ENCODE data around the gene KPNA6.
"Not testable (repeated sequence)": the region's sequence is repeated elsewhere in the genome, so short reads cannot be mapped to it uniquely, and the experiment has no call there.

The KPNA6 gene

DNA sequence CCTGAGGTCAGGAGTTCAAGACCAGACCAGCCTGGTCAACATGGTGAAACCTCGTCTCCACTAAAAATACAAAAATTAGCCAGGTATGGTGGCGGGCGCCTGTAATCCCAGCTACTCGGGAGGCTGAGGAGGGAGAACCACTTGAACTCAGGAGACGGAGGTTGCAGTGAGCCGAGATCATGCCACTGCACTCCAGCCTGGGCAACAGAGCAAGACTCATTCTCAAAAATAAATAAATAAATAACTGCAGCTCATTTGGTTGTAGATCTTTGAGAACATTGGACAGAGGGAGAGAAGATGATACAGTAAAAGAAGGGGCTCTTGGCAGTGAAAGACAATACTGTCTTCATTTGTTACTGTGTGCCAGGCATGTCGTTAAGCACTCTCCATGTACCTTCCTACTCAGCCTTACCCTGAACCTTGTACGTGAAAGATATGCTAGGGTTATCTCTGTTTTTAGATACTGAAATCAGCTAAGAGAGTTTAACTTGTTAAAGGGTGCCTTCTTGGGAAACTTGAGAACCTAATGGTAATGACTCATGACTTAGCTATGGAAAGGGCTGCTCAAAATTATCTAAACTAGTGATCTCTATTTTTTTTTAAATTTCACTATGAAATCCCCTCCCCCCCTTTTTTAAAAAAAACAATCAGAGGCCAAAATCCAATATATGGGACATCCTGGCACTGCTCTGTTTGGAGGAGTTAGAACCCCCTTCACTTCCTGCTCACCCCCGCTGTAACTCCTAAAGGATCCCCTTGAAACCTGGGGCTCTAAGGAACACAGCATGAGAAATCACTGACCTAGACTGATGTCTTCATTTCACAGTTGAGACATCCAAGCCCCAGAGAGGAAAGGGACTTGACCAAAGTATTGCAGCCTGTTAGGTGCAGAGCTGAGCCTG, 6.8 kb upstream of the KPNA6 start:
- DNase-seq (ENCODE audit: low spot score) = no peak

- no peak for DNase-seq (ENCODE audit: low spot score)
Measured at GRCh38 chr1:32104127-32104526, 3.7 kb upstream of the KPNA6 start.

- DNase-seq (ENCODE audit: low spot score) = no peak
Measured at GRCh38 chr1:32105338-32105737, 2.5 kb upstream of the KPNA6 start.

GRCh38 chr1:32106663-32107275, 1.1 kb upstream of the KPNA6 start:
- DNase-seq (ENCODE audit: low spot score) = no peak

DNA sequence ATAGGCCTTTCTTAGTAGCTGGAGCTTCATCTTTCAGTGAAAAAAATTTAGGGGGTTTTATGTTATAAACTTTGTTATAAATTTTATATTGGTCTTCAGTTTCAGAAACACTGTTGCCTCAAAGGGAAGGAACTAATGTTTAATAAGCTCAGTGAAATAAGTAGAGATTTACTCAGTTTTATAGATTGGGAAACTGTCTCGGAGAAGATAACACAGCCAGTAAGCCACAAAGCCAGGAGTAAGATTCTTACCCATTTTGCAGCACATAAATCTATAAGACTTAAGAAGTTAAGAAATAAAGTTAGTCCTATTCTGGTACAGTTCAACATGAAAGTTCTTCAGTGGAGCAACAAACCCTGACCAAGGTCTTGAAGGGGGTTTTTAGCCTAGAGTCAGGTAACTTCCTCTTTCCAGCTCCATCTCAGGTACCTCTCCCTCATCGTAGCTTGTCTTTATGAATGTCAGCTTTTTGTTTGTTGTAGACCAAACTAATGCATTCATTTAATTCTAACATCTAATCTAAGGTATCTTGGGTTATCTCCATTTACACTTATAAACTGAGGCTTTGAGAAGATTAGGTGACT, 3.3 kb downstream of the KPNA6 start:
- no peak for DNase-seq (ENCODE audit: low spot score)

- no peak for DNase-seq (ENCODE audit: low spot score)
Measured at GRCh38 chr1:32111789-32112188, 3.9 kb downstream of the KPNA6 start.

DNA sequence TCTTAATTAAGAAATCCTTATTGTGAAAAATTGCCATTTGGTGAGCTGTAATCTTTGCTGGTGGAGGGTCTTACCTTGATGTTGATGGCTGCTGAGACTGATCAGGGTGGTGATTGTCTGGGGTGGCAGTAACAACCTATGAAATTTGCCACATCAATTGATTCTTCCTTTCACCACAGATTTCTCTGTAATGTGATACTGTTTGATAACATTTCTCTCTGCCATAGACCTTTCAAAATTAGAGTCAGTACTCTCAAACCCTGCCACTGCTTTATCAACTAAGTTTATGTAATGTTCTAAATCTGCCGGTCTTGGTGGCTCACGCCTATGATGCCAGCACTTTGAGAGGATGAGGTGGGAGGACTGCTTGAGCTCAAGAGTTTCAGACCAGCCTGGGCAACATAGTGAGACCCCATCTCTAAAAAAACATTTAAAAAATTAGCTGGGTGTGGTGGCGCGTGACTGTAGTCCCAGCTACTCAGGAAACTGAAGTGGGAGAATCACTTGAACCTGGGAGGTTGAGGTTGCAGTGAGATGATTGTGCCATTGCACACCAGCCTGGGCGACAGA, 5.0 kb downstream of the KPNA6 start:
- DNase-seq (ENCODE audit: low spot score) = no peak

GRCh38 chr1:32113436-32113835, 5.6 kb downstream of the KPNA6 start:
- DNase-seq (ENCODE audit: low spot score) = not testable (repeated sequence)

- no peak for DNase-seq (ENCODE audit: low spot score)
Measured at GRCh38 chr1:32114420-32114819, 6.6 kb downstream of the KPNA6 start.

DNA sequence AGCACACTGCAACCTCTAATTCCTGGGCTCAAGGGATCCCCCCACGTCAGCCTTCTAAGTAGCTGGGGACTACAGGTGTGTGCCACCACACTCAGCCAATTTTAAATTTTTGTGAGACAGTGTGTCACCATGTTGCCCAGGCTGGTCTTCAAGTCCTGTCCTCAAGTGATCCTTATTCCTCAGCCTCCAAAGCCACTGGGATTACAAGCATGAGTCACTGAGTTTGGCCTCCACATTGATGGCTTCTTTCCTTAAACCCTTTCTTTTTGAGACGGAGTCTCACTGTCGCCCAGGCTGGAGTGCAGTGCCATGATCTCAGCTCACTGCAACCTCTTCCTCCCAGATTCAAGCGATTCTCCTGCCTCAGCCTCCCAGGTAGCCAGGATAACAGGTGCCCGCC, 7.6 kb downstream of the KPNA6 start:
- DNase-seq (ENCODE audit: low spot score) = no peak

- no peak for DNase-seq (ENCODE audit: low spot score)
Measured at GRCh38 chr1:32116531-32116930, 8.7 kb downstream of the KPNA6 start.

GRCh38 chr1:32122151-32122550, 14.3 kb downstream of the KPNA6 start:
- DNase-seq (ENCODE audit: low spot score) = no peak

DNA sequence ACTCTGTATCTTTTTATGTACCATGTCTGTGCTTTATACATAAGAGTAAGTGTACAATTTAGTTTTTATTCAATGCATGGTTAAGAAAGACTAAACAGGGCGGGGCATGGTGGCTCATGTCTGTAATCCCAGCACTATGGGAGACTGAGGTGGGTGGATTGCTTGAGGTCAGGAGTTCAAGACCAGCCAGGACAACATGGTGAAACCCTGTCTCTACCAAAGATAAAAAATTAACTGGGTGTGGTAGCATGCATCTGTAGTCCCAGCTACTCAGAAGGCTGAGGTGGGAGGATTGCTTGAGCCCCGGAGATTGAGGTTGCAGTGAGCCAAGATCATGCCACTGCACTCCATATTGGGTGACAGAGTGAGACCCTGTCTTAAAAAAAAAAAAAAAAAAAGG, 15.5 kb downstream of the KPNA6 start:
- DNase-seq (ENCODE audit: low spot score) = not testable (repeated sequence)

- DNase-seq (ENCODE audit: low spot score) = no peak
Measured at GRCh38 chr1:32125313-32125712, 17.5 kb downstream of the KPNA6 start.

DNA sequence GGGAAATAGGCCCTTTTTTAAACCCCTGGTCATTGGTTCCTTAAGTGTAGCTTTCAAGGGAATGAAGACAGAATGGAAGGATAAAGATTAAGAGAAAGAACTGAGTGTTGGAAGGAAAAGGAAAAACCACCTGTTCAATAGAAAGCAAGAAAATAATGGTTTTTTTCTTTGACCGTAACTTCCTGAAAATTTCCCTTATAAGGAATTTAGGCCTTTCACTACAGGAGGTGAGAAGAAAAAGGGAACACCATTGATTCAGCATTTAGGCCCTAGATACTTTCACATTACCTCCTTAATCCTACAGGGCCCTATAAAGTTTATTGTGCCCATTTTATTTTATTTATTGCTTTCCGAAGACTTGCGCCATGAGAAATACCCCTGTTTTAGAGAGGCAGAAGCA, 18.9 kb downstream of the KPNA6 start:
- no peak for DNase-seq (ENCODE audit: low spot score)

DNA sequence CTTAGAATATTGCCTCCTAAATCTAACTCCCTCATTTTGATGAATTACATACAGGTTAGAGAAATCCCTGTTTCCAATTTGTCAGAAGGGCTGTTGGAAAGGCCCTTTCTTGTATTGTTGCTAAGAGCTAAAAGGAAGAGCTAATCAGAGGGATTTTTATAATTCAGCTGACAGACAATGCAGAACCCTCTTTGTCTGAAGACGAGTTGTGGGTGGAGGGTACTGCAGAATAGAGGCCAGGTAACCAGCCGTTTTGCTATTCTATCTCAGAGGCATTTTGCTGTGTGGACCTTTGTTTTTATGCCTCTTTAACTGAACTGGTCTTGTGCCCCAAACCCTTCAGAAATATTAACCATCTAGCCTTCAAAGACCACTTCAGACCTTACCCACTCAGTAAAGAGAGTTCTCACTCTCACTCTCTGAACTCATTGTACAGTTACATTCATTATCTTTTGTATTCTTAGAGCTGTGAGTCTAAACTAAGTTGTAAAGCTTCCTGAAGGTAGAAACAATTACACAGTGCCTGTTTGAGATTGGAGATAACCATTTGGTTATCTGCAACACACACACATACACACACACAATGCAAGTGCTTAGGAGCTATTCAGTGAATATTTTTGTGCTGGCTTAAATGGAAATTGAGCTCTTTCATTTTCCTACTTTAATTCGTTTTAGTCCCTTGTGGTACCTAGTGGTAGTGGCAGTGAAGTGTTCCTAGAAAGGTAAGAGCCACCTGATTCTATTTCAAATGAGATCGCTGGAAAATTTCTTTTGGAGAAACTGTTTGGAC, 19.7 kb downstream of the KPNA6 start:
- no peak for DNase-seq (ENCODE audit: low spot score)

DNA sequence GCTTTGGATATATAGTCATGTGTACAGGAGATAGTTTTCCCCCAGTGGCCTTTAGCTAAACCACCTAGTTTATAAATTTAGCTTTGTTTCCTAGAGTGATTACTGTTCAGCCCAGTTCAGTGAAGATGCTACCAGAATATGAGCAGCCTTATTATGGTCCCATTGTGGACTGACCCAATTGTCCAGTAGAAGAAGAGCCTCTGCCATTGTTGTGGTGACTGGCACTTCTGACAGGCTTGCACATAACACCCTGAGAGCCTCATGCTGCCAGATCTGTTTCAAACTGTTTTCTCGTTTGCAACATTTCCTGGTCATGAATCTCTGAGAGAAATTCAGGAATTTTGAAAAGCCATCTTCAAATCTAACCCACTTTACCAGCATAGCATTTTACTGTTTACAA, 20.6 kb downstream of the KPNA6 start:
- DNase-seq (ENCODE audit: low spot score) = no peak

DNA sequence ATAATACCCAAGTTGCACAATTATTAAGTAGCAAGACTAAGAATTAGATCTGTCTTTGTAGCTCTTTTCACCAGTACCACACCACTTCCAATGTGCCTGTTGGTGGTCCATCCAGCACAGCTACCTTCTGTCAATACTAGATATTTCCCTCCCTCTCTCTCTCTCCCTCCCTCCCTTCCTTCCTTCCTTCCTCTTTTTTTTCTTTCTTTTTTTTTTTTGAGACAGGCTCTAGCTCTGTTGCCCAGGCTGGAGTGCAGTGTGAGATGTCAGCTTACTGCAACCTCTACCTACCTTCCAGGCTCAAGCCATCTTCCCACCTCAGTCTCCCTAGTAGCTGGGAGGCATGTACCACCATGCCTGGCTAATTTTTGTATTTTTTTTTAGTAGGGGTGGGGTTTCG, 21.1 kb downstream of the KPNA6 start:
- DNase-seq (ENCODE audit: low spot score) = no peak

DNA sequence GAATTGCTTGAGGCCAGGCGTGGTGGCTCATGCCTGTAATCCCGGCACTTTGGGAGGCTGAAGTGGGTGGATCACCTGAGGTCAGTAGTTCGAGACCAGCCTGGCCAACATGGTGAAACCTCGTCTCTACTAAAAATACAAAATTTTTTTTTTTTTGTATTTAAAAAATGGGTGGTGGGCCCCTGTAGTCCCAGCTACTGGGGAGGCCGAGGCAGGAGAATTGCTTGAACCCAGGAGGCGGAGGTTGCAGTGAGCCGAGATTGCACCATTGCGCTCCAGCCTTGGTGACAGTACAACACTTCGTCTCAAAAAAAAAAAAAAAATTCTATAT, 26.1 kb downstream of the KPNA6 start:
- not testable (repeated sequence) for DNase-seq (ENCODE audit: low spot score)

DNA sequence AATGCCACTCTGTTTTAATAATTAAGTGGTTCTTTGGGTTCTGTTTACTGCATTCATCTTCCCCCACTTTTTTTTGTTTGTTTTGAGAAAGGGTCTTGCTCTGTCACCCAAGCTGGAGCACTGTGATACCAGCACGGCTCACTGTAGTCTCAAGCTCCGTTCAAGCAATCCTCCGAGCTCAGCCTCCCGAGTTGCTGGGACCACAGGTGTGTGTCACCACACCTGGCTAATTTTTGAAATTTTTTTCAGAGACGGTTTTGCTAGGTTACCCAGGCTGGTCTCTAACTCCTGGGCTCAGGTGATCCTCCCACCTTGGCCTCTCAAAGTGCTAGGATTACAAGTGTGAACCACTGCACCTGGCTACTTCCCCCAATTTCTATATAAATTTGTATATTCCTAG, 29.3 kb downstream of the KPNA6 start:
- DNase-seq (ENCODE audit: low spot score) = no peak

- DNase-seq (ENCODE audit: low spot score) = peak; percentile 53
Measured at GRCh38 chr1:32138965-32139364, 31.1 kb downstream of the KPNA6 start.

All from LoVo (cell line).